HG03064 (cell line): ENCODE measurements around the gene CDKN2B-AS1.

Experiments
- ATAC-seq: cut with Tn5 transposase; IDR thresholded peaks from one replicate; pipeline ENCODE4 v1.9.1; 2021; ENCODE audit warnings: low read depth; ENCODE audit not compliant: unreplicated experiment

CDKN2B-AS1 gene

GRCh38 chr9:22147813-22148527 is 153.4 kb downstream of the CDKN2B-AS1 start:
- ATAC-seq = no peak

- no peak for ATAC-seq
Measured at GRCh38 chr9:22148528-22148875, 153.9 kb downstream of the CDKN2B-AS1 start.

GRCh38 chr9:22148876-22149637 is 154.5 kb downstream of the CDKN2B-AS1 start:
- ATAC-seq = no peak

DNA sequence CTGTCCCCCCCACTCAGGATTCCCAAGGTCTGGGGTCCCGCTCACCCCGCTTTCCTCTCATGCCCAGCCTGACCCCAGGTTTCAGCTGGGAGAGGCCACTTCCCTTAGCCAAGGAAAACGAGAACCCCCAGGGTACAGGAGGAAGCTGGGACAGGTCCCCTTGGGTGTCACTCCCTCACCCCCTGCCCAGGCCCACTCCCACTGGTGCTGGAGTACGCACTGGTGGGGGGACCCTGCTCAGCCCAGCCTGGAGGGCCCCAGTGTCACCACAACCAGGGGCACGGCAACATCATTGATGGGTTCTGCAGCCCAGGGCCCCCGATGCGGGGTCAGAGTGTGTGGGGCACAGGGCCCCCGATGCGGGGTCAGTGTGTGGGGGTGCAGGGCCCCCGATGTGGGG is 159.5 kb downstream of the CDKN2B-AS1 start:
- no peak for ATAC-seq

DNA sequence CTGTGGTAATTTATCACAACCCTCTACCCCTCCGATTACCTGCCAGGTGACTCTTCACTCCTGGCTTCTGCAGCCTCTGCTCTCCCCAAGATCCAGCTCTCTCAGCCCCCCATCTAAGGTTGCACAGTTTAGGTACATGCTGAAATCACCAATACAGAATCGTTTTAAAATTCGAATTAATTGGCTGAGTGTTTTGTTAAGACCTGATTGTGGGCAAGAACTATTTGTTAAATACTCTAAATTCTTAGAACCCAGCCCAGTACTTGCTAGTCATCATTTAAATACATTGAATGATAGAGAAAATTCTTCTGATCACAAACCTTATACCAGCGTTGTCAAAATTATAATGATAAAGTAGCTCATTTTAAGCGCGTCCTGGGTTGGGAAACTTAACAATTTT is 162.0 kb downstream of the CDKN2B-AS1 start:
- no peak for ATAC-seq

DNA sequence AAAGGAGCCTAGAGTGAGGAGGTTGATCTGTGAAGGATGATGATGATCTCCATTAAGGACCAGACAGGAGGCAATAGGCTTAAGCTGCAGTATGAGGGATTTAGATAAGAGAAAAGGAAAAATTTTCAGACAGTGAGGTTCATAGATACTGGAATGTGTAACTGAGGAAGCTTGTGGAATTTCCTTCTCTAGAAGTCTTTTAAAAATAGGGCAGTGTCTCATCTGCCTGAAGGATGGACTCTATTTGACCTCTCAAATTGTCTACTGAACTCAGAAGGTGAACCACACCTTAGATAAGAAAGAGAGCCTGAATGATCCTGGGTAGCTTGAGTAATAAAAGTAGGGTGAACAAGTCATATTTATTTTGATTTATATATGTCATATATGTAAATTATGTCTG is 162.7 kb downstream of the CDKN2B-AS1 start:
- ATAC-seq = no peak

GRCh38 chr9:22157828-22158227 is 163.2 kb downstream of the CDKN2B-AS1 start:
- no peak for ATAC-seq

GRCh38 chr9:22158271-22158670 is 163.7 kb downstream of the CDKN2B-AS1 start:
- ATAC-seq = no peak

GRCh38 chr9:22158927-22159346 is 164.3 kb downstream of the CDKN2B-AS1 start:
- no peak for ATAC-seq

- ATAC-seq = no peak
Measured at GRCh38 chr9:22159586-22159985, 165.0 kb downstream of the CDKN2B-AS1 start.

- ATAC-seq = no peak
Measured at GRCh38 chr9:22160221-22160620, 165.6 kb downstream of the CDKN2B-AS1 start.

GRCh38 chr9:22165144-22165543 is 170.6 kb downstream of the CDKN2B-AS1 start:
- ATAC-seq = no peak

DNA sequence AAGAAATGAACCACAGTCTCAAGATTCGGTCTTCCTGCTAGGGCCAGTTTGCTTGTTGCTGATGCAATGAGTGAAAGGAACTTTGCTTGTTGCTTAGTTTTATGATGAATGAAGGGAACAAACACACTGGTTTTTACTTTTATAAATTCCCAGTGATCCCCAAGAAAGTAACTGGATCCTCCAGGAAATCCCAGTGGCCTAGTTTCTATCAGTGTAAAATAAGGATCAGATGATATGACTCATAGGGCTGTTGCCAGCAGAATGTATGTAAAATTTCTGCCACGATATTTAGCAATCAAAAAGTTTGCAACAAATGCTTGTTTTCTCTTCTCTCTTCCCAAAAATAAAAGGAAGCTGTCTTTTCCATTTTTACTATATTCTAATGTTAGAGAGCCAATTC is 174.7 kb downstream of the CDKN2B-AS1 start:
- ATAC-seq = no peak

DNA sequence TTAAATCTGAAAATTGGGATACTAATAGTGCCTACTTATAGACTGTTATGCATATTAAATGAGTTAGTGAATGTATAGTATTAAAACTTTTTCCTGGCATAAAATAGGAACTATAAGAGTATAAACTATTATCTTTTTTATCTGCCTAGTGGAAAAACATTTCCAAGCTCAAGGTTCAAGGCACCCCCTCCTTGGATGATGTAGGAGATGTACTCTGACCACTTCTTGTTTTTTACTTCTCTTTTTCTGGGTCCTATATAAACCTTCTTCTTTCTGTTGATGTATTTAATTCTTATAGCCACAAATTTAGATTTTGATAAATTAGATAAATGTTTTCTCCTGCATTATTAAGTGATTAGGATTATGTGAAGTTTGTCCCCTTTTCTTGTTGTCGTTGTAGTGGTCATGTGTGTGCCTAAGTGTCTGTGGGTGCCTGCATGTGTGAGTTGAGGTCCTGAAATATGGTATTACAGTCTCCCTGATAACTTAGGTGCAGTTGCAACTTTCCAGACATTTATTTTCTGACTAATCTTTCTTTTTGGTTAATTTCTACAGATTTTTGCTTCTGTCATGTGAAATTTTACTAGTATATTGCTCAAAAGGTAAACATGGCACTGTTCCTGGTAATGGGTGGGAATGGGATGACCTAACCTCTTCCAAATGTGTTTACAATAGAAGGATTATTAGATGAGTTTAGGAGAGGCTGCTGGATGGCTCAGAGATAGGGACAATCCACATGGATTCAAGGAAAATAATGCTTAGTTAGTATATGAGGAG is 175.3 kb downstream of the CDKN2B-AS1 start:
- no peak for ATAC-seq
